ENCODE data around the gene PPP1R12C. TPM values are rescaled to one million over a fixed set of nuclear protein-coding genes. Genes with fewer than 3 reads are reported as not detected.

PPP1R12C gene
- total RNA-seq, 1 experiment from 2014 or later, result 92.3 TPM

- TF ChIP-seq, protein P1, sequence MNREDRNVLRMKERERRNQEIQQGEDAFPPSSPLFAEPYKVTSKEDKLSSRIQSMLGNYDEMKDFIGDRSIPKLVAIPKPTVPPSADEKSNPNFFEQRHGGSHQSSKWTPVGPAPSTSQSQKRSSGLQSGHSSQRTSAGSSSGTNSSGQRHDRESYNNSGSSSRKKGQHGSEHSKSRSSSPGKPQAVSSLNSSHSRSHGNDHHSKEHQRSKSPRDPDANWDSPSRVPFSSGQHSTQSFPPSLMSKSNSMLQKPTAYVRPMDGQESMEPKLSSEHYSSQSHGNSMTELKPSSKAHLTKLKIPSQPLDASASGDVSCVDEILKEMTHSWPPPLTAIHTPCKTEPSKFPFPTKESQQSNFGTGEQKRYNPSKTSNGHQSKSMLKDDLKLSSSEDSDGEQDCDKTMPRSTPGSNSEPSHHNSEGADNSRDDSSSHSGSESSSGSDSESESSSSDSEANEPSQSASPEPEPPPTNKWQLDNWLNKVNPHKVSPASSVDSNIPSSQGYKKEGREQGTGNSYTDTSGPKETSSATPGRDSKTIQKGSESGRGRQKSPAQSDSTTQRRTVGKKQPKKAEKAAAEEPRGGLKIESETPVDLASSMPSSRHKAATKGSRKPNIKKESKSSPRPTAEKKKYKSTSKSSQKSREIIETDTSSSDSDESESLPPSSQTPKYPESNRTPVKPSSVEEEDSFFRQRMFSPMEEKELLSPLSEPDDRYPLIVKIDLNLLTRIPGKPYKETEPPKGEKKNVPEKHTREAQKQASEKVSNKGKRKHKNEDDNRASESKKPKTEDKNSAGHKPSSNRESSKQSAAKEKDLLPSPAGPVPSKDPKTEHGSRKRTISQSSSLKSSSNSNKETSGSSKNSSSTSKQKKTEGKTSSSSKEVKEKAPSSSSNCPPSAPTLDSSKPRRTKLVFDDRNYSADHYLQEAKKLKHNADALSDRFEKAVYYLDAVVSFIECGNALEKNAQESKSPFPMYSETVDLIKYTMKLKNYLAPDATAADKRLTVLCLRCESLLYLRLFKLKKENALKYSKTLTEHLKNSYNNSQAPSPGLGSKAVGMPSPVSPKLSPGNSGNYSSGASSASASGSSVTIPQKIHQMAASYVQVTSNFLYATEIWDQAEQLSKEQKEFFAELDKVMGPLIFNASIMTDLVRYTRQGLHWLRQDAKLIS (CRISPR knock-in tag; IDR thresholded peaks at IDR 0.05; ENCODE audit: borderline replicate concordance), result no peak
- TF ChIP-seq RELA (CRISPR knock-in tag; IDR thresholded peaks at IDR 0.05; ENCODE audit: borderline replicate concordance), result no peak
- no peak for TF ChIP-seq NR1H2 (CRISPR knock-in tag; IDR thresholded peaks at IDR 0.05)
- TF ChIP-seq FOXP4 (CRISPR knock-in tag; IDR thresholded peaks at IDR 0.05), result 0 out of 2 replicates have a peak, but pooled peaks have one; percentile 23
- no peak for TF ChIP-seq NFE2L1 (CRISPR knock-in tag; IDR thresholded peaks at IDR 0.05)
- TF ChIP-seq, protein P2, sequence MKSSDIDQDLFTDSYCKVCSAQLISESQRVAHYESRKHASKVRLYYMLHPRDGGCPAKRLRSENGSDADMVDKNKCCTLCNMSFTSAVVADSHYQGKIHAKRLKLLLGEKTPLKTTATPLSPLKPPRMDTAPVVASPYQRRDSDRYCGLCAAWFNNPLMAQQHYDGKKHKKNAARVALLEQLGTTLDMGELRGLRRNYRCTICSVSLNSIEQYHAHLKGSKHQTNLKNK (CRISPR knock-in tag; IDR thresholded peaks at IDR 0.05), result no peak
- no peak for TF ChIP-seq TP53 (CRISPR knock-in tag; IDR thresholded peaks at IDR 0.05)
- TF ChIP-seq AR (CRISPR knock-in tag; IDR thresholded peaks at IDR 0.05), result no peak
- no peak for TF ChIP-seq ZNF396 (CRISPR knock-in tag; IDR thresholded peaks at IDR 0.05; ENCODE audit: borderline replicate concordance)
- TF ChIP-seq ZNF416 (CRISPR knock-in tag; IDR thresholded peaks at IDR 0.05), result no peak
- TF ChIP-seq USF2 (CRISPR knock-in tag; IDR thresholded peaks at IDR 0.05), result peak; percentile 32; the same call in 1 of the 2 replicates
- no peak; the same call in 1 of the 2 replicates for TF ChIP-seq MAX (CRISPR knock-in tag; IDR thresholded peaks at IDR 0.05)
- no peak for TF ChIP-seq ARID4B (CRISPR knock-in tag; IDR thresholded peaks at IDR 0.05; ENCODE audit: borderline replicate concordance)
- no peak for TF ChIP-seq ESRRA (CRISPR knock-in tag; IDR thresholded peaks at IDR 0.05; ENCODE audit: borderline replicate concordance)
- TF ChIP-seq ELF4 (CRISPR knock-in tag; IDR thresholded peaks at IDR 0.05; ENCODE audit: low read depth), result no peak
- TF ChIP-seq, protein P3, sequence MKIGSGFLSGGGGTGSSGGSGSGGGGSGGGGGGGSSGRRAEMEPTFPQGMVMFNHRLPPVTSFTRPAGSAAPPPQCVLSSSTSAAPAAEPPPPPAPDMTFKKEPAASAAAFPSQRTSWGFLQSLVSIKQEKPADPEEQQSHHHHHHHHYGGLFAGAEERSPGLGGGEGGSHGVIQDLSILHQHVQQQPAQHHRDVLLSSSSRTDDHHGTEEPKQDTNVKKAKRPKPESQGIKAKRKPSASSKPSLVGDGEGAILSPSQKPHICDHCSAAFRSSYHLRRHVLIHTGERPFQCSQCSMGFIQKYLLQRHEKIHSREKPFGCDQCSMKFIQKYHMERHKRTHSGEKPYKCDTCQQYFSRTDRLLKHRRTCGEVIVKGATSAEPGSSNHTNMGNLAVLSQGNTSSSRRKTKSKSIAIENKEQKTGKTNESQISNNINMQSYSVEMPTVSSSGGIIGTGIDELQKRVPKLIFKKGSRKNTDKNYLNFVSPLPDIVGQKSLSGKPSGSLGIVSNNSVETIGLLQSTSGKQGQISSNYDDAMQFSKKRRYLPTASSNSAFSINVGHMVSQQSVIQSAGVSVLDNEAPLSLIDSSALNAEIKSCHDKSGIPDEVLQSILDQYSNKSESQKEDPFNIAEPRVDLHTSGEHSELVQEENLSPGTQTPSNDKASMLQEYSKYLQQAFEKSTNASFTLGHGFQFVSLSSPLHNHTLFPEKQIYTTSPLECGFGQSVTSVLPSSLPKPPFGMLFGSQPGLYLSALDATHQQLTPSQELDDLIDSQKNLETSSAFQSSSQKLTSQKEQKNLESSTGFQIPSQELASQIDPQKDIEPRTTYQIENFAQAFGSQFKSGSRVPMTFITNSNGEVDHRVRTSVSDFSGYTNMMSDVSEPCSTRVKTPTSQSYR (CRISPR knock-in tag; IDR thresholded peaks at IDR 0.05), result no peak
- TF ChIP-seq, protein P4, sequence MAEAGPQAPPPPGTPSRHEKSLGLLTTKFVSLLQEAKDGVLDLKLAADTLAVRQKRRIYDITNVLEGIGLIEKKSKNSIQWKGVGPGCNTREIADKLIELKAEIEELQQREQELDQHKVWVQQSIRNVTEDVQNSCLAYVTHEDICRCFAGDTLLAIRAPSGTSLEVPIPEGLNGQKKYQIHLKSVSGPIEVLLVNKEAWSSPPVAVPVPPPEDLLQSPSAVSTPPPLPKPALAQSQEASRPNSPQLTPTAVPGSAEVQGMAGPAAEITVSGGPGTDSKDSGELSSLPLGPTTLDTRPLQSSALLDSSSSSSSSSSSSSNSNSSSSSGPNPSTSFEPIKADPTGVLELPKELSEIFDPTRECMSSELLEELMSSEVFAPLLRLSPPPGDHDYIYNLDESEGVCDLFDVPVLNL (CRISPR knock-in tag; IDR thresholded peaks at IDR 0.05; ENCODE audit: borderline replicate concordance, low read depth), result no peak
Measured at GRCh38 chr19:55092423-55093318, 24.8 kb downstream of the PPP1R12C start (continued).

Data from WTC11 (cell line).